A673 (cell line): Measurements from ENCODE around the gene BEST3. TPM values are rescaled to one million over a fixed set of nuclear protein-coding genes. Genes with fewer than 3 reads are reported as not detected.
"Not testable (repeated sequence)": the region's sequence is repeated elsewhere in the genome, so short reads cannot be mapped to it uniquely, and the experiment has no call there.

Experiments used
- BruUV-seq: library from RNA; stranded (reverse); fragments of 400-500 nt; replicated peaks from 2 replicates; lab custom pipeline; 2021; lab: Mats Ljungman, UMichigan
- CTCF ChIA-PET: fragments of 300-600 bp; sonication (Branson Sonifier 250); formaldehyde crosslinking; loops from one replicate; lab custom pipeline; 2022; ENCODE audit warnings: antibody characterized with exemption; lab: Charles Lee
- POLR2A ChIA-PET: fragments of 300-600 bp; sonication (Branson Sonifier 250); formaldehyde crosslinking; loops from one replicate; lab custom pipeline; 2022; ENCODE audit warnings: antibody characterized with exemption; ENCODE audit not compliant: low non-redundant PET; lab: Charles Lee
- DNase-seq: peaks from one replicate; pipeline ENCODE4 v3.0.0-alpha.2; 2015; ENCODE audit warnings: low spot score
- H3K27ac ChIP-seq: fragments of 200-600 bp; sonication (generic); 2 replicates; pipeline ENCODE4 v1.5.1; 2016; ENCODE audit warnings: mixed run types, low read depth, mild to moderate bottlenecking, mixed read lengths, antibody characterized with exemption, low read length; ENCODE audit not compliant: poor library complexity, severe bottlenecking
- H3K27me3 ChIP-seq: fragments of 200-600 bp; sonication (generic); replicated peaks from 2 replicates; pipeline ENCODE4 v1.6.1; 2017; ENCODE audit warnings: mixed run types, low read depth, mild to moderate bottlenecking, mixed read lengths, antibody characterized with exemption, low read length; ENCODE audit not compliant: insufficient read depth, poor library complexity
- H3K36me3 ChIP-seq: fragments of 200-600 bp; sonication (generic); 2 replicates; pipeline ENCODE4 v1.6.1; 2016; ENCODE audit warnings: mixed run types, mild to moderate bottlenecking, mixed read lengths, antibody characterized with exemption, low read length; ENCODE audit not compliant: insufficient read depth, poor library complexity, severe bottlenecking
- H3K4me1 ChIP-seq: fragments of 200-600 bp; sonication (generic); 2 replicates; pipeline ENCODE4 v1.6.1; 2017; ENCODE audit warnings: mixed run types, mild to moderate bottlenecking, mixed read lengths, antibody characterized with exemption, low read length; ENCODE audit not compliant: insufficient read depth, poor library complexity, severe bottlenecking
- H3K4me3 ChIP-seq: fragments of 200-600 bp; sonication (generic); 2 replicates; pipeline ENCODE4 v1.5.1; 2016; ENCODE audit warnings: low read depth, mixed run types, mild to moderate bottlenecking, mixed read lengths, low read length; ENCODE audit not compliant: poor library complexity, severe bottlenecking
- H3K9me3 ChIP-seq: fragments of 200-600 bp; sonication (generic); 2 replicates; pipeline ENCODE4 v1.6.1; 2016; ENCODE audit warnings: mixed run types, low read depth, mild to moderate bottlenecking, mixed read lengths, antibody characterized with exemption, low read length; ENCODE audit not compliant: poor library complexity, severe bottlenecking
- EZH2 ChIP-seq: fragments of 200-600 bp; sonication (generic); IDR thresholded peaks from 2 replicates; pipeline ENCODE4 v1.6.1; 2017; ENCODE audit warnings: borderline replicate concordance, low read depth, mild to moderate bottlenecking, mixed read lengths, antibody characterized with exemption, low read length; ENCODE audit not compliant: poor library complexity, severe bottlenecking
- intact Hi-C: fragments of 100-400 bp; cut with micrococcal nuclease; formaldehyde crosslinking; loops from one replicate; pipeline ENCODE4 v1.10.0; 2022; ENCODE audit not compliant: unreplicated experiment
- total RNA-seq: library from RNA; stranded (reverse); gene quantifications from 2 replicates; pipeline ENCODE4 v1.2.3, GENCODE V29; 2021
- TF ChIP-seq, protein P1 (sequence below): fragments of 300-800, 200-600 bp; sonication (generic); conservative IDR thresholded peaks from 2 replicates; pipeline ENCODE4 v1.5.1; 2017; ENCODE audit warnings: low read depth, mild to moderate bottlenecking, antibody characterized with exemption, low read length, moderate library complexity, mixed read lengths

BEST3 gene
- total RNA-seq, 1 experiment from 2014 or later, result 0.69 TPM

- Histone ChIP-seq H3K4me3 (no peak overlapping the region), H3K36me3 (no peaks in the 10 kb centered on the region), H3K9me3 (no peaks in the 10 kb centered on the region), H3K4me1 (no peaks in the 10 kb centered on the region), H3K27ac (no peak overlapping the region), H3K27me3 (no peaks in the 10 kb centered on the region)
- ChIA-PET CTCF (no interaction called here), POLR2A (interaction anchor here (0.7 kb wide), 1 partner anchor 379 kb away, joined by 3 read pairs; no protein-coding TSS in a partner anchor)
- no peak for TF ChIP-seq EZH2
- TF ChIP-seq, protein P1, sequence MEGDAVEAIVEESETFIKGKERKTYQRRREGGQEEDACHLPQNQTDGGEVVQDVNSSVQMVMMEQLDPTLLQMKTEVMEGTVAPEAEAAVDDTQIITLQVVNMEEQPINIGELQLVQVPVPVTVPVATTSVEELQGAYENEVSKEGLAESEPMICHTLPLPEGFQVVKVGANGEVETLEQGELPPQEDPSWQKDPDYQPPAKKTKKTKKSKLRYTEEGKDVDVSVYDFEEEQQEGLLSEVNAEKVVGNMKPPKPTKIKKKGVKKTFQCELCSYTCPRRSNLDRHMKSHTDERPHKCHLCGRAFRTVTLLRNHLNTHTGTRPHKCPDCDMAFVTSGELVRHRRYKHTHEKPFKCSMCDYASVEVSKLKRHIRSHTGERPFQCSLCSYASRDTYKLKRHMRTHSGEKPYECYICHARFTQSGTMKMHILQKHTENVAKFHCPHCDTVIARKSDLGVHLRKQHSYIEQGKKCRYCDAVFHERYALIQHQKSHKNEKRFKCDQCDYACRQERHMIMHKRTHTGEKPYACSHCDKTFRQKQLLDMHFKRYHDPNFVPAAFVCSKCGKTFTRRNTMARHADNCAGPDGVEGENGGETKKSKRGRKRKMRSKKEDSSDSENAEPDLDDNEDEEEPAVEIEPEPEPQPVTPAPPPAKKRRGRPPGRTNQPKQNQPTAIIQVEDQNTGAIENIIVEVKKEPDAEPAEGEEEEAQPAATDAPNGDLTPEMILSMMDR, result no peak
- intact Hi-C loops, result no loop called here
- no peak for DNase-seq
- no TSS peak for BruUV-seq
These were observed 89.0 kb downstream of the BEST3 start for GRCh38 chr12:69610126-69610525.

DNA sequence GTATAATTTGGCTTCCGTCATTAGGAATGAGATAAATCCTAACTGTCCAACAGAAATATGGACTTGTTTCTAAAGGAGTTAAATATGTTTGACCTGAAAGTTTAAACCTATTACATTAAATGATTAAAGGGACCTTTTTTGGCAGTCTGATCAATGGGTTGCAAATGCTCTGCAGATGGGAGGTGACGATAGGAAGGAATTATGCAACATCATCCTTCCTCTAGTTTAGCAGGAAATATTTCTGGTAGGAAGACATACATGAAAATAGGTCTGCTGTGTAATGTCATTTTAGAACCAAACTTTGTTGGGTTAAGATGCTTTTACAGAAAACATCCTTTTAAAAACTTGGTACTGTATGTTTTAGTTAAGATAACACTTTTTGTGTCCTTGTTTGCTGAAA is 91.0 kb downstream of the BEST3 start:
- H3K4me1 ChIP-seq, result no peaks in the 10 kb centered on the region
- ChIA-PET CTCF (no interaction called here), POLR2A (interaction anchor here (0.7 kb wide), 1 partner anchor 26 kb away, joined by 12 read pairs; no protein-coding TSS in a partner anchor)
- no peaks in the 10 kb centered on the region for H3K27me3 ChIP-seq
- intact Hi-C loops, result no loop called here
- no TSS peak for BruUV-seq
- no peaks in the 10 kb centered on the region for H3K9me3 ChIP-seq
- no peak for DNase-seq
- H3K4me3 ChIP-seq, result no peak overlapping the region
- TF ChIP-seq EZH2, result no peak
- TF ChIP-seq, protein P1, result no peak
- peaks cover 5% of the 10 kb centered on the region for H3K36me3 ChIP-seq
- H3K27ac ChIP-seq, result no peak overlapping the region

GRCh38 chr12:69604275-69604674 is 94.8 kb downstream of the BEST3 start:
- H3K4me1 ChIP-seq, intact Hi-C loops, H3K9me3 ChIP-seq, DNase-seq, H3K27me3 ChIP-seq, H3K27ac ChIP-seq, POLR2A ChIA-PET, CTCF ChIA-PET, H3K4me3 ChIP-seq, BruUV-seq: not testable (repeated sequence)
- peaks cover 42% of the 10 kb centered on the region for H3K36me3 ChIP-seq

Other genes with a start within 250 kb of the BEST3 start
- 34.2 and 34.5 TPM in 2 replicates for gene FRS2, start 228.9 kb downstream of the BEST3 start, total RNA-seq
- 519 and 566 TPM in 2 replicates for gene CCT2, start 113.8 kb downstream of the BEST3 start, total RNA-seq
- not detected in 2 replicates for gene LRRC10, start 88.4 kb downstream of the BEST3 start, total RNA-seq
- 39.4 and 41.8 TPM in 2 replicates for gene RAB3IP, start 39.6 kb upstream of the BEST3 start, total RNA-seq
- not detected in 2 replicates for gene MYRFL, start 125.9 kb upstream of the BEST3 start, total RNA-seq